Measurements from ENCODE around the gene DPP9. TPM values are rescaled to one million over a fixed set of nuclear protein-coding genes. Genes with fewer than 3 reads are reported as not detected.

Gene DPP9
- total and polyA plus RNA-seq, 2 of the 8 experiments (the other 6 are each of a cell fraction or from before 2014, with no cell fraction given): 11.6 to 40.7 TPM

DNA sequence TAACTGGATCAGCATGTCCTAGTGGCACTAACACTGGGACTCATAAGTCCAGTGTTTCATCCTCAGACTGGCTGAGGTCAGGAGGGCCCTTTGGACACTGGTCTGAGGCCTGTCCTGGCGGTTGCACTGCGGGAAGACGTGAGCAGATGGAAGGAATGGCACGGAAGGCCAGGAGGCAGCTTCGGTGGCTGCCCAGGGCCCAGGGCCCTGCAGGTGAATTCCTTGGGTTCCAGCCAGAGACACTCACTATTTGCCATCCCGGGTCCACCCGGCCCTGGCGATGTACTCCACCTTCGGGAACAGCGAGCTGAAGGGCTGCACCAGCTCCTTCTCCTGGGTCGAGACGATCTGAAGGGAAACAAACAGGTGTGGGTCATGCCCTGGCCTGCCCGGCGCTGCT, 26.3 kb downstream of the DPP9 start:
- no peak overlapping the region for H3K56ac ChIP-seq (replicated peaks; ENCODE audit: insufficient read length, low read depth, low read length)
- H4K8ac ChIP-seq (ENCODE audit: extremely low read depth, insufficient read depth, low read length): no peak overlapping the region
- no peaks in the 10 kb centered on the region for H3K4me1 ChIP-seq (replicated peaks in 1 of 4; ENCODE audit: control insufficient read depth in 3 of 4, insufficient read depth in 4 of 4, low read length in 3 of 4)
- peaks cover 9 to 55% (median 28%) of the 10 kb centered on the region in 4 experiments; a peak in 7 of 8 replicates for H3K36me3 ChIP-seq (ENCODE audit: control insufficient read depth in 2 of 4, insufficient read depth in 4 of 4, low read length in 3 of 4)
- H3K23me2 ChIP-seq (ENCODE audit: low read depth, low read length): no peaks in the 10 kb centered on the region
- DNase-seq (ENCODE audit: low read depth in 1 of 2, low spot score in 2 of 2) (no peak), FAIRE-seq (no peak)
- H3K14ac ChIP-seq (ENCODE audit: insufficient read length): no peak overlapping the region
- CTCF ChIA-PET (ENCODE audit: partially characterized antibody): no interaction called here
- H3K4me3 ChIP-seq (ENCODE audit: extremely low read depth in 1 of 4, insufficient read depth in 2 of 4, low read depth in 3 of 4, low read length in 4 of 4): no peak overlapping the region
- peaks cover 0 to 13% of the 10 kb centered on the region in 2 experiments for H4K20me1 ChIP-seq (replicated peaks in 1 of 2; ENCODE audit: control insufficient read depth in 1 of 2, insufficient read depth in 2 of 2, low read length in 2 of 2)
- no peak overlapping the region for H2AFZ ChIP-seq (ENCODE audit: low read length)
- H3K79me2 ChIP-seq (ENCODE audit: control insufficient read depth in 1 of 2, insufficient read depth in 2 of 2, low read length in 2 of 2): no peaks in the 10 kb centered on the region
- no peak overlapping the region for H4K5ac ChIP-seq (ENCODE audit: insufficient read length, low read depth, low read length)
- no peak overlapping the region for H3K18ac ChIP-seq (ENCODE audit: extremely low read depth, low read length)
- no peak overlapping the region for H2BK120ac ChIP-seq (replicated peaks; ENCODE audit: low read depth, low read length)
- no peak overlapping the region for H2AK5ac ChIP-seq (ENCODE audit: low read depth, low read length)
- H3K27ac ChIP-seq (ENCODE audit: low read depth, low read length): peak overlapping the region; percentile 25; the same call in 1 of the 2 replicates
- H3K4me2 ChIP-seq (ENCODE audit: insufficient read depth in 1 of 2, low read depth in 2 of 2, low read length in 2 of 2): no peak overlapping the region
- H4K91ac ChIP-seq (replicated peaks; ENCODE audit: insufficient read length, low read length): no peak overlapping the region
- H3K23ac ChIP-seq (ENCODE audit: insufficient read length): no peak overlapping the region
- H3K79me1 ChIP-seq (ENCODE audit: low read depth, low read length): no peaks in the 10 kb centered on the region
- no peak for TF ChIP-seq SUZ12 (IDR thresholded peaks at IDR 0.05; ENCODE audit: low read length)
- TF ChIP-seq SRF (IDR thresholded peaks at IDR 0.05; ENCODE audit: low read depth, low read length): no peak
- no peak overlapping the region for H2BK5ac ChIP-seq (ENCODE audit: low read depth, low read length)
- no peak overlapping the region for H2BK15ac ChIP-seq (ENCODE audit: low read length)
- H2BK12ac ChIP-seq (ENCODE audit: low read depth, low read length): no peak overlapping the region
- POLR2A ChIA-PET (ENCODE audit: partially characterized antibody): interaction anchor here (1.6 kb wide), 1 partner anchor 9 kb away, joined by 7 read pairs; no protein-coding TSS in a partner anchor
- WGBS, 2 experiments (ENCODE audit: extremely low coverage in 1 of 2, insufficient coverage in 1 of 2, insufficient read length in 1 of 2, insufficient replicate concordance in 2 of 2, low coverage in 1 of 2, low lambda C conversion rate in 2 of 2, missing lambda C conversion rate in 1 of 2): 91% methylated on average over 14 of the region's 14 CpGs; no CpG with 5 or more reads in 1 of the 2 experiments
- no peak overlapping the region for H3K4ac ChIP-seq (replicated peaks; ENCODE audit: insufficient read length, low read depth, low read length)
- no peaks in the 10 kb centered on the region for H3K9me3 ChIP-seq (ENCODE audit: insufficient read depth in 2 of 2, low read depth in 1 of 2, low read length in 1 of 2)
- H3K27me3 ChIP-seq (replicated peaks in 1 of 4; ENCODE audit: control insufficient read depth in 3 of 4, extremely low read depth in 1 of 4, insufficient read depth in 3 of 4, low read length in 3 of 4): no peaks in the 10 kb centered on the region
- no peak overlapping the region for H3K9ac ChIP-seq (replicated peaks in 1 of 4; ENCODE audit: extremely low read depth in 1 of 4, low read depth in 3 of 4, low read length in 3 of 4)
- H2BK20ac ChIP-seq (ENCODE audit: low read length): no peak overlapping the region
